GM12878 (cell line): ENCODE data around the gene DUSP18. TPM values are rescaled to one million over a fixed set of nuclear protein-coding genes. Genes with fewer than 3 reads are reported as not detected.

Experiments used
- BHLHE40 ChIP-seq, 2 experiments: fragments of 450-650 bp in 1 of 2; IDR thresholded peaks; 2 replicates each; pipeline ENCODE4 v1.6.1; 2011 to 2017; ENCODE audit warnings: low read depth in 2 of 2, borderline replicate concordance in 1 of 2, improper control_type of control experiment in 1 of 2, low read length in 1 of 2, mild to moderate bottlenecking in 1 of 2
- CTCF ChIP-seq, 3 experiments: IDR thresholded peaks in 2 of 3; conservative IDR thresholded peaks in 1 of 3; 2 replicates each; pipeline ENCODE4 v1.5.1; 2011; ENCODE audit warnings: low read depth in 3 of 3, low read length in 3 of 3, mild to moderate bottlenecking in 3 of 3, control low read depth in 2 of 3, moderate library complexity in 2 of 3, inconsistent platforms in 1 of 3, mixed read lengths in 1 of 3; ENCODE audit not compliant: control insufficient read depth in 2 of 3, insufficient read depth in 1 of 3; ENCODE audit errors: extremely low read depth in 1 of 3
- EED ChIP-seq: sonication (generic); IDR thresholded peaks from 2 replicates; pipeline ENCODE4 v1.6.1; 2016; ENCODE audit warnings: antibody characterized with exemption, low read depth
- EP300 ChIP-seq, 2 experiments: fragments of 150-350 bp in 1 of 2; IDR thresholded peaks; 2 replicates each; pipeline ENCODE4 v1.6.1; 2011 to 2012; ENCODE audit warnings: low read depth in 2 of 2, low read length in 2 of 2, borderline replicate concordance in 1 of 2, improper control_type of control experiment in 1 of 2, inconsistent platforms in 1 of 2; ENCODE audit not compliant: control insufficient read depth in 1 of 2
- ETV6 ChIP-seq, 2 experiments: fragments of 450-650 bp in 1 of 2; IDR thresholded peaks in 1 of 2; conservative IDR thresholded peaks in 1 of 2; 2 replicates each; pipeline ENCODE4 v1.6.1; 2014; ENCODE audit warnings: antibody characterized with exemption in 1 of 2, borderline replicate concordance in 1 of 2, low read depth in 1 of 2, mild to moderate bottlenecking in 1 of 2, moderate library complexity in 1 of 2
- GATAD2B ChIP-seq: fragments of 450-650 bp; conservative IDR thresholded peaks from 2 replicates; pipeline ENCODE4 v1.6.1; 2017; ENCODE audit warnings: low read depth, mild to moderate bottlenecking, moderate library complexity
- HSF1 ChIP-seq: fragments of 150-350 bp; IDR thresholded peaks from 2 replicates; pipeline ENCODE4 v1.6.1; 2014; ENCODE audit warnings: mild to moderate bottlenecking, low read depth, low read length
- JUNB ChIP-seq: IDR thresholded peaks from 2 replicates; pipeline ENCODE4 v1.6.1; 2016; ENCODE audit warnings: antibody characterized with exemption, mild to moderate bottlenecking
- JUND ChIP-seq: IDR thresholded peaks from 2 replicates; pipeline ENCODE4 v1.6.1; 2012; ENCODE audit warnings: low read depth, mild to moderate bottlenecking, low read length, improper control_type of control experiment, moderate library complexity
- NFXL1 ChIP-seq: fragments of 450-650 bp; IDR thresholded peaks from 2 replicates; pipeline ENCODE4 v1.6.1; 2017; ENCODE audit warnings: antibody characterized with exemption, mild to moderate bottlenecking, borderline replicate concordance
- NRF1 ChIP-seq: conservative IDR thresholded peaks from 2 replicates; pipeline ENCODE4 v1.6.1; 2011; ENCODE audit warnings: mild to moderate bottlenecking, low read depth, low read length, improper control_type of control experiment
- PAX8 ChIP-seq: fragments of 450-650 bp; IDR thresholded peaks from 2 replicates; pipeline ENCODE4 v1.6.1; 2017; ENCODE audit warnings: mild to moderate bottlenecking, moderate library complexity
- POLR2A ChIP-seq: IDR thresholded peaks from 2 replicates; pipeline ENCODE4 v1.6.1; 2011; ENCODE audit warnings: low read depth, mild to moderate bottlenecking, low read length
- POU2F2 ChIP-seq: IDR thresholded peaks from 3 replicates; pipeline ENCODE4 v1.6.1; 2011; ENCODE audit warnings: low read depth, mild to moderate bottlenecking, low read length, borderline replicate concordance
- RFX5 ChIP-seq: IDR thresholded peaks from 2 replicates; pipeline ENCODE4 v1.6.1; 2011; ENCODE audit warnings: low read depth, low read length, improper control_type of control experiment
- RUNX3 ChIP-seq: IDR thresholded peaks from 2 replicates; pipeline ENCODE4 v1.6.1; 2012; ENCODE audit warnings: low read length, inconsistent platforms
- SMARCA5 ChIP-seq: fragments of 450-650 bp; IDR thresholded peaks from 2 replicates; pipeline ENCODE4 v1.6.1; 2017; ENCODE audit warnings: mild to moderate bottlenecking
- TCF12 ChIP-seq: IDR thresholded peaks from 2 replicates; pipeline ENCODE4 v1.6.1; 2011; ENCODE audit warnings: low read depth, mild to moderate bottlenecking, low read length
- TCF3 ChIP-seq: IDR thresholded peaks from 2 replicates; pipeline ENCODE4 v1.6.1; 2012; ENCODE audit warnings: low read depth, mild to moderate bottlenecking, low read length, borderline replicate concordance; ENCODE audit not compliant: insufficient read depth
- ZNF384 ChIP-seq: IDR thresholded peaks from 2 replicates; pipeline ENCODE4 v1.6.1; 2012; ENCODE audit warnings: low read depth, mild to moderate bottlenecking, low read length, improper control_type of control experiment, borderline replicate concordance
- ZNF687 ChIP-seq: fragments of 450-650 bp; IDR thresholded peaks from 2 replicates; pipeline ENCODE4 v1.6.1; 2017; ENCODE audit warnings: mild to moderate bottlenecking, moderate library complexity
- polyA plus RNA-seq, 11 experiments: library from polyadenylated mRNA; depleted of rRNA in 4 of 11; unstranded in 6 of 11; stranded (reverse) in 5 of 11; fragments of >200 nt; fragmentation: Nextera tagmentation in 4 of 11; fragmentation: Illumina TruSeq in 1 of 11; extraction: Ambion mirVana in 4 of 11; extraction: Trizol in 1 of 11; gene quantifications; 1 replicate in 1 of 11; 2 replicates in 10 of 11; pipeline versions ENCODE4 v1.2.1 to v1.2.3, GENCODE V29; 2011 to 2016; ENCODE audit warnings: inconsistent platforms in 2 of 11, missing spikeins in 2 of 11, low read depth in 1 of 11
- total RNA-seq, 4 experiments: library from RNA; depleted of rRNA in 3 of 4; stranded (reverse); fragments of >200 nt in 3 of 4; fragmentation: Illumina TruSeq in 1 of 4; extraction: Trizol in 1 of 4; gene quantifications; 2 replicates each; pipeline versions ENCODE4 v1.2.1 to v1.2.3, GENCODE V29; 2013 to 2021

DUSP18 gene
- total and polyA plus RNA-seq, 10 of the 15 experiments (the other 5 are each of a cell fraction or from before 2014, with no cell fraction given) = 1.9 to 11.9 (median 7.7) TPM

GRCh38 chr22:30635273-30636225, 32.1 kb downstream of the DUSP18 start, which contains the start of gene SLC35E4 (continued):
- TF ChIP-seq ETV6 (conservative IDR thresholded peaks at IDR 0.05 in 1 of 2, IDR thresholded peaks at IDR 0.05 in 1 of 2; ENCODE audit: borderline replicate concordance in 1 of 2, low read depth in 1 of 2) (no peak), POLR2A (peak; percentile 73), ZNF384 (no peak), SMARCA5 (peak; percentile 33), CTCF (IDR thresholded peaks at IDR 0.05 in 2 of 3, conservative IDR thresholded peaks at IDR 0.05 in 1 of 3; ENCODE audit: control insufficient read depth in 2 of 3, extremely low read depth in 1 of 3, insufficient read depth in 1 of 3, low read depth in 3 of 3, low read length in 3 of 3) (peak in 2 of 3 experiments; percentile 15 to 44; a peak in 3 of 6 replicates), GATAD2B (peak; percentile 12), NRF1 (0 out of 2 replicates have a peak, but pooled peaks have one; percentile 28), JUNB (no peak), TCF3 (no peak), BHLHE40 (IDR thresholded peaks at IDR 0.05; ENCODE audit: borderline replicate concordance in 1 of 2, low read depth in 2 of 2, low read length in 1 of 2) (peak in 1 of 2 experiments; percentile 58; a peak in 2 of 4 replicates), NFXL1 (no peak), PAX8 (no peak), TCF12 (0 out of 2 replicates have a peak, but pooled peaks have one; percentile 9), EP300 (IDR thresholded peaks at IDR 0.05; ENCODE audit: borderline replicate concordance in 1 of 2, control insufficient read depth in 1 of 2, low read depth in 2 of 2, low read length in 2 of 2) (no peak), EED (no peak), HSF1 (no peak), JUND (0 out of 2 replicates have a peak, but pooled peaks have one; percentile 13), ZNF687 (no peak), RUNX3 (0 out of 2 replicates have a peak, but pooled peaks have one; percentile 4), RFX5 (no peak), POU2F2 (no peak)
